GM19395 (cell line): ENCODE data around the gene ZHX3.

ENCODE experiments used
- ATAC-seq: cut with Tn5 transposase; IDR thresholded peaks from one replicate; pipeline ENCODE4 v1.9.1; 2021; ENCODE audit warnings: mild to moderate bottlenecking, moderate library complexity; ENCODE audit not compliant: unreplicated experiment

ZHX3 gene

GRCh38 chr20:41317546-41318270, at the start of gene ZHX3:
Gene ZHX3 (minus strand): TSS chr20:41317731. CDS start chr20:41204916, 112,815 bp downstream.
- peak; percentile 92 for ATAC-seq

- ATAC-seq, result no peak
These were observed 49.8 kb upstream of the ZHX3 start for GRCh38 chr20:41367393-41367695.

- ATAC-seq, result no peak
These were observed 49.2 kb upstream of the ZHX3 start, which contains the start of gene EMILIN3 for GRCh38 chr20:41366546-41367392. Gene EMILIN3 (minus strand): TSS chr20:41366818. CDS start chr20:41366634, 184 bp downstream.

GRCh38 chr20:41365777-41366545, 48.4 kb upstream of the ZHX3 start:
- no peak for ATAC-seq

GRCh38 chr20:41364967-41365765, 47.6 kb upstream of the ZHX3 start:
- ATAC-seq, result no peak

GRCh38 chr20:41364236-41364855, 46.8 kb upstream of the ZHX3 start:
- no peak for ATAC-seq

GRCh38 chr20:41363601-41364000, 46.1 kb upstream of the ZHX3 start:
- no peak for ATAC-seq

- ATAC-seq, result no peak
These were observed 45.2 kb upstream of the ZHX3 start for GRCh38 chr20:41362748-41363140.

- ATAC-seq, result no peak
These were observed 44.5 kb upstream of the ZHX3 start for GRCh38 chr20:41361757-41362747.

GRCh38 chr20:41360831-41361756, 43.6 kb upstream of the ZHX3 start:
- ATAC-seq, result no peak

GRCh38 chr20:41359541-41360011, 42.0 kb upstream of the ZHX3 start:
- no peak for ATAC-seq

- no peak for ATAC-seq
These were observed 41.2 kb upstream of the ZHX3 start for GRCh38 chr20:41358717-41359116.

GRCh38 chr20:41358230-41358629, 40.7 kb upstream of the ZHX3 start:
- no peak for ATAC-seq

- no peak for ATAC-seq
These were observed 40.1 kb upstream of the ZHX3 start for GRCh38 chr20:41357424-41358163.

GRCh38 chr20:41356951-41357350, 39.4 kb upstream of the ZHX3 start:
- no peak for ATAC-seq

- no peak for ATAC-seq
These were observed 38.2 kb upstream of the ZHX3 start for GRCh38 chr20:41355598-41356203.

GRCh38 chr20:41355192-41355591, 37.7 kb upstream of the ZHX3 start:
- no peak for ATAC-seq
